ENCODE measurements around the gene FNIP2.

GRCh38 chr4:158858410-158859199 is 89.8 kb downstream of the FNIP2 start:
- TF ChIP-seq CTCF (IDR thresholded peaks at IDR 0.05; ENCODE audit: poor library complexity, severe bottlenecking) (no peak), REST (IDR thresholded peaks at IDR 0.05; ENCODE audit: borderline replicate concordance) (no peak), RAD21 (conservative IDR thresholded peaks at IDR 0.05) (no peak), EZH2 (IDR thresholded peaks at IDR 0.05; ENCODE audit: borderline replicate concordance, insufficient read depth, low read length, poor library complexity, severe bottlenecking) (no peak), TAF1 (IDR thresholded peaks at IDR 0.05; ENCODE audit: low read depth) (no peak), POLR2AphosphoS5 (IDR thresholded peaks at IDR 0.05) (no peak), EP300 (conservative IDR thresholded peaks at IDR 0.05; ENCODE audit: poor library complexity, severe bottlenecking) (no peak), MXI1 (conservative IDR thresholded peaks at IDR 0.05; ENCODE audit: poor library complexity, severe bottlenecking) (no peak)

Measured in neural cell (in vitro differentiated cells).